Liver (tissue), 9 donors: ENCODE measurements around the gene SEMA6B. TPM values are rescaled to one million over a fixed set of nuclear protein-coding genes. Genes with fewer than 3 reads are reported as not detected.

Experiments
- DNase-seq: peaks from one replicate; pipeline ENCODE4 v3.0.0-alpha.2; 2017; ENCODE audit warnings: low spot score
- H3K27ac ChIP-seq, 2 donors: one replicate each; pipeline ENCODE4 v1.7.0; 2013; ENCODE audit warnings: inconsistent platforms in 2 of 2, low read length in 2 of 2, control low read depth in 1 of 2, low read depth in 1 of 2, mild to moderate bottlenecking in 1 of 2
- H3K27me3 ChIP-seq, 4 donors: one replicate each; pipeline versions ENCODE4 v1.6.1 to v1.7.0; 2013; ENCODE audit warnings: low read length in 3 of 4, inconsistent platforms in 1 of 4, mild to moderate bottlenecking in 1 of 4, moderate library complexity in 1 of 4; ENCODE audit not compliant: control insufficient read depth in 4 of 4, insufficient read depth in 4 of 4
- H3K36me3 ChIP-seq, 4 donors: one replicate each; pipeline versions ENCODE4 v1.6.1 to v1.7.0; 2013; ENCODE audit warnings: low read length in 3 of 4, mild to moderate bottlenecking in 3 of 4, low read depth in 1 of 4, moderate library complexity in 1 of 4; ENCODE audit not compliant: control insufficient read depth in 4 of 4, insufficient read depth in 3 of 4
- H3K4me1 ChIP-seq, 4 donors: one replicate each; pipeline versions ENCODE4 v1.6.1 to v1.7.0; 2013; ENCODE audit warnings: low read length in 3 of 4, mild to moderate bottlenecking in 3 of 4, moderate library complexity in 1 of 4; ENCODE audit not compliant: control insufficient read depth in 4 of 4, insufficient read depth in 4 of 4
- H3K4me3 ChIP-seq, 3 donors: one replicate each; pipeline versions ENCODE4 v1.6.1 to v1.7.0; 2013; ENCODE audit warnings: low read length in 3 of 3, control low read depth in 1 of 3, low read depth in 1 of 3, mild to moderate bottlenecking in 1 of 3
- H3K9ac ChIP-seq, 2 donors: one replicate each; pipeline ENCODE4 v1.7.0; 2013; ENCODE audit warnings: low read length in 2 of 2, mild to moderate bottlenecking in 2 of 2, moderate library complexity in 2 of 2, control low read depth in 1 of 2, low read depth in 1 of 2
- H3K9me3 ChIP-seq, 4 donors: one replicate each; pipeline versions ENCODE4 v1.6.1 to v1.7.0; 2013; ENCODE audit warnings: low read length in 3 of 4; ENCODE audit not compliant: control insufficient read depth in 4 of 4
- CTCF ChIP-seq: fragments of 150-350 bp; IDR thresholded peaks from 2 replicates; pipeline ENCODE4 v1.5.1; 2017; ENCODE audit warnings: improper control_type of control experiment, low read depth, low read length; ENCODE audit not compliant: missing input control
- FOXA1 ChIP-seq: IDR thresholded peaks from 2 replicates; pipeline ENCODE4 v1.6.1; 2016; ENCODE audit warnings: antibody characterized with exemption
- FOXA2 ChIP-seq: IDR thresholded peaks from 2 replicates; pipeline ENCODE4 v1.6.1; 2016; ENCODE audit warnings: antibody characterized with exemption
- HNF4G ChIP-seq: IDR thresholded peaks from 2 replicates; pipeline ENCODE4 v1.6.1; 2016; ENCODE audit warnings: antibody characterized with exemption
- JUND ChIP-seq, 2 donors: IDR thresholded peaks; 2 replicates each; pipeline ENCODE4 v1.6.1; 2016; ENCODE audit warnings: antibody characterized with exemption in 2 of 2
- MAX ChIP-seq: IDR thresholded peaks from 2 replicates; pipeline ENCODE4 v1.6.1; 2016; ENCODE audit warnings: antibody characterized with exemption
- NR2F2 ChIP-seq: IDR thresholded peaks from 2 replicates; pipeline ENCODE4 v1.6.1; 2016; ENCODE audit warnings: antibody characterized with exemption
- RAD21 ChIP-seq, 2 donors: IDR thresholded peaks; 2 replicates each; pipeline ENCODE4 v1.6.1; 2016; ENCODE audit warnings: antibody characterized with exemption in 2 of 2, mild to moderate bottlenecking in 2 of 2
- RXRA ChIP-seq, 2 donors: IDR thresholded peaks; 2 replicates each; pipeline ENCODE4 v1.6.1; 2017 to 2018; ENCODE audit warnings: antibody characterized with exemption in 2 of 2, mild to moderate bottlenecking in 1 of 2
- SP1 ChIP-seq: IDR thresholded peaks from 2 replicates; pipeline ENCODE4 v1.6.1; 2018; ENCODE audit warnings: antibody characterized with exemption, mild to moderate bottlenecking
- TAF1 ChIP-seq: conservative IDR thresholded peaks from 2 replicates; pipeline ENCODE4 v1.6.1; 2016; ENCODE audit warnings: antibody characterized with exemption, mild to moderate bottlenecking
- YY1 ChIP-seq: IDR thresholded peaks from 2 replicates; pipeline ENCODE4 v1.6.1; 2016; ENCODE audit warnings: antibody characterized with exemption, mild to moderate bottlenecking
- WGBS: extraction: QIAGEN DNeasy Blood & Tissue Kit; methylation state at CpG from one replicate; pipeline ENCODE4 v1.1.7; 2013; 5-methylcytosine and 5-hydroxymethylcytosine counted together
- polyA plus RNA-seq, 2 donors: library from polyadenylated mRNA; stranded (reverse) in 1 of 2; unstranded in 1 of 2; fragments of 200-250 nt in 1 of 2; fragments of >200 nt in 1 of 2; fragmentation: Nextera tagmentation in 1 of 2; extraction: Ambion mirVana in 1 of 2; gene quantifications; one replicate each; pipeline versions ENCODE4 v1.2.1 to v1.2.3, GENCODE V29; 2013 to 2015
- total RNA-seq, 2 donors: library from RNA; depleted of rRNA; stranded (reverse); fragments of >200 nt; gene quantifications; one replicate each; pipeline ENCODE4 v1.2.3, GENCODE V29; 2014
- TF ChIP-seq, protein P1 (sequence below): IDR thresholded peaks from 2 replicates; pipeline ENCODE4 v1.6.1; 2016; ENCODE audit warnings: antibody characterized with exemption, mild to moderate bottlenecking
- TF ChIP-seq, protein P2 (sequence below): IDR thresholded peaks from 2 replicates; pipeline ENCODE4 v1.6.1; 2016; ENCODE audit warnings: antibody characterized with exemption
- TF ChIP-seq, protein P3 (sequence below): IDR thresholded peaks from 2 replicates; pipeline ENCODE4 v1.6.1; 2016; ENCODE audit warnings: antibody characterized with exemption
- donor health status: healthy.
- donor health status: healthy.
- donor health status: healthy.
- donor health status: healthy.
- donor health status: healthy.

SEMA6B gene, protein sequence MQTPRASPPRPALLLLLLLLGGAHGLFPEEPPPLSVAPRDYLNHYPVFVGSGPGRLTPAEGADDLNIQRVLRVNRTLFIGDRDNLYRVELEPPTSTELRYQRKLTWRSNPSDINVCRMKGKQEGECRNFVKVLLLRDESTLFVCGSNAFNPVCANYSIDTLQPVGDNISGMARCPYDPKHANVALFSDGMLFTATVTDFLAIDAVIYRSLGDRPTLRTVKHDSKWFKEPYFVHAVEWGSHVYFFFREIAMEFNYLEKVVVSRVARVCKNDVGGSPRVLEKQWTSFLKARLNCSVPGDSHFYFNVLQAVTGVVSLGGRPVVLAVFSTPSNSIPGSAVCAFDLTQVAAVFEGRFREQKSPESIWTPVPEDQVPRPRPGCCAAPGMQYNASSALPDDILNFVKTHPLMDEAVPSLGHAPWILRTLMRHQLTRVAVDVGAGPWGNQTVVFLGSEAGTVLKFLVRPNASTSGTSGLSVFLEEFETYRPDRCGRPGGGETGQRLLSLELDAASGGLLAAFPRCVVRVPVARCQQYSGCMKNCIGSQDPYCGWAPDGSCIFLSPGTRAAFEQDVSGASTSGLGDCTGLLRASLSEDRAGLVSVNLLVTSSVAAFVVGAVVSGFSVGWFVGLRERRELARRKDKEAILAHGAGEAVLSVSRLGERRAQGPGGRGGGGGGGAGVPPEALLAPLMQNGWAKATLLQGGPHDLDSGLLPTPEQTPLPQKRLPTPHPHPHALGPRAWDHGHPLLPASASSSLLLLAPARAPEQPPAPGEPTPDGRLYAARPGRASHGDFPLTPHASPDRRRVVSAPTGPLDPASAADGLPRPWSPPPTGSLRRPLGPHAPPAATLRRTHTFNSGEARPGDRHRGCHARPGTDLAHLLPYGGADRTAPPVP
- total RNA-seq = 1 to 10 TPM; 2.8 to 3.1 TPM
- polyA plus RNA-seq = 1 to 10 TPM in 1 of 2 donors, under 1 TPM in 1; 0.58 to 3.2 TPM

DNA sequence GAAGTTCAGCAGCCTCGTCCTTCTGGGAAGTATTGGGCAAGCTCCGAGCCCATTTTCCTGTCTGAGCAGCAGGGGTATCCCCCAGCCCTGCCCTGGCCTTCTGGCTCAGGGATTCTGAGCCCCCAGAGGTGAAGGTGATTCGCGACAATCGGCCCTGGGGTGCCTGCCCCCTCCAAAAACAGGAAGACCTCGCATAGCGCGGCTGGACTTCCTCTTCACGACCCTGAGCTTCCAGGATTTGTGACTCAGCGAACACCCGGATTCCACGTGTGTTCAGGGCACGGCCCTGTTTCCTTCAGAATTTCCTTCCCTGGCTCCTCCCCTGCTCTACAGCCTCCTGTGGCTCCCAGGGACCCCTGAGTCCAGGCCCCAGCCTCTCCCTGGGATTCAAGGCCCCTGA is at the start of gene SEMA6B:
Gene SEMA6B, minus strand, starts transcription at position 116 of the 400 bp plus-strand sequence. CDS start 1,227 bp downstream, outside the sequence.
- DNase-seq = no peak
- 65% methylated on average over 13 of the region's 13 CpGs for WGBS
- H3K4me3 ChIP-seq = peak within 1 kb of the TSS; percentile 10 to 41 (median 33)
- H3K27me3 ChIP-seq = no peaks in the 10 kb centered on the region
- no peak for TF ChIP-seq TAF1
- TF ChIP-seq RAD21 (IDR thresholded peaks at IDR 0.05) = no peak
- TF ChIP-seq, protein P1, sequence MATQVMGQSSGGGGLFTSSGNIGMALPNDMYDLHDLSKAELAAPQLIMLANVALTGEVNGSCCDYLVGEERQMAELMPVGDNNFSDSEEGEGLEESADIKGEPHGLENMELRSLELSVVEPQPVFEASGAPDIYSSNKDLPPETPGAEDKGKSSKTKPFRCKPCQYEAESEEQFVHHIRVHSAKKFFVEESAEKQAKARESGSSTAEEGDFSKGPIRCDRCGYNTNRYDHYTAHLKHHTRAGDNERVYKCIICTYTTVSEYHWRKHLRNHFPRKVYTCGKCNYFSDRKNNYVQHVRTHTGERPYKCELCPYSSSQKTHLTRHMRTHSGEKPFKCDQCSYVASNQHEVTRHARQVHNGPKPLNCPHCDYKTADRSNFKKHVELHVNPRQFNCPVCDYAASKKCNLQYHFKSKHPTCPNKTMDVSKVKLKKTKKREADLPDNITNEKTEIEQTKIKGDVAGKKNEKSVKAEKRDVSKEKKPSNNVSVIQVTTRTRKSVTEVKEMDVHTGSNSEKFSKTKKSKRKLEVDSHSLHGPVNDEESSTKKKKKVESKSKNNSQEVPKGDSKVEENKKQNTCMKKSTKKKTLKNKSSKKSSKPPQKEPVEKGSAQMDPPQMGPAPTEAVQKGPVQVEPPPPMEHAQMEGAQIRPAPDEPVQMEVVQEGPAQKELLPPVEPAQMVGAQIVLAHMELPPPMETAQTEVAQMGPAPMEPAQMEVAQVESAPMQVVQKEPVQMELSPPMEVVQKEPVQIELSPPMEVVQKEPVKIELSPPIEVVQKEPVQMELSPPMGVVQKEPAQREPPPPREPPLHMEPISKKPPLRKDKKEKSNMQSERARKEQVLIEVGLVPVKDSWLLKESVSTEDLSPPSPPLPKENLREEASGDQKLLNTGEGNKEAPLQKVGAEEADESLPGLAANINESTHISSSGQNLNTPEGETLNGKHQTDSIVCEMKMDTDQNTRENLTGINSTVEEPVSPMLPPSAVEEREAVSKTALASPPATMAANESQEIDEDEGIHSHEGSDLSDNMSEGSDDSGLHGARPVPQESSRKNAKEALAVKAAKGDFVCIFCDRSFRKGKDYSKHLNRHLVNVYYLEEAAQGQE = no peak
- TF ChIP-seq RXRA (IDR thresholded peaks at IDR 0.05) = no peak
- peak; percentile 23 for TF ChIP-seq SP1
- TF ChIP-seq FOXA2 = no peak
- peak; percentile 96 for TF ChIP-seq NR2F2
- peak within 1 kb of the TSS; percentile 50 to 72 for H3K27ac ChIP-seq
- peaks cover 0 to 7% (median 3%) of the 10 kb centered on the region in 4 donors for H3K4me1 ChIP-seq
- H3K36me3 ChIP-seq = no peaks in the 10 kb centered on the region
- peak within 1 kb of the TSS in 1 of 2 donors; percentile 51 for H3K9ac ChIP-seq
- no peaks in the 10 kb centered on the region for H3K9me3 ChIP-seq

GRCh38 chr19:4606921-4607678 is 47.6 kb upstream of the SEMA6B start:
- Histone ChIP-seq H3K4me1 (peaks cover 2 to 8% (median 6%) of the 10 kb centered on the region in 4 donors), H3K9me3 (no peaks in the 10 kb centered on the region), H3K4me3 (no peak overlapping the region), H3K27me3 (no peaks in the 10 kb centered on the region), H3K27ac (peak overlapping the region in 1 of 2 donors; percentile 28), H3K9ac (peak overlapping the region in 1 of 2 donors; percentile 13), H3K36me3 (no peaks in the 10 kb centered on the region)
- no peak for DNase-seq
- 16% methylated on average over 35 of the region's 35 CpGs for WGBS
- no peak for TF ChIP-seq MAX
- TF ChIP-seq CTCF = no peak
- peak; percentile 37 for TF ChIP-seq SP1
- TF ChIP-seq, protein P1 = no peak
- no peak for TF ChIP-seq HNF4G
- no peak for TF ChIP-seq TAF1
- no peak for TF ChIP-seq NR2F2
- no peak for TF ChIP-seq JUND (IDR thresholded peaks at IDR 0.05)
- TF ChIP-seq, protein P2, sequence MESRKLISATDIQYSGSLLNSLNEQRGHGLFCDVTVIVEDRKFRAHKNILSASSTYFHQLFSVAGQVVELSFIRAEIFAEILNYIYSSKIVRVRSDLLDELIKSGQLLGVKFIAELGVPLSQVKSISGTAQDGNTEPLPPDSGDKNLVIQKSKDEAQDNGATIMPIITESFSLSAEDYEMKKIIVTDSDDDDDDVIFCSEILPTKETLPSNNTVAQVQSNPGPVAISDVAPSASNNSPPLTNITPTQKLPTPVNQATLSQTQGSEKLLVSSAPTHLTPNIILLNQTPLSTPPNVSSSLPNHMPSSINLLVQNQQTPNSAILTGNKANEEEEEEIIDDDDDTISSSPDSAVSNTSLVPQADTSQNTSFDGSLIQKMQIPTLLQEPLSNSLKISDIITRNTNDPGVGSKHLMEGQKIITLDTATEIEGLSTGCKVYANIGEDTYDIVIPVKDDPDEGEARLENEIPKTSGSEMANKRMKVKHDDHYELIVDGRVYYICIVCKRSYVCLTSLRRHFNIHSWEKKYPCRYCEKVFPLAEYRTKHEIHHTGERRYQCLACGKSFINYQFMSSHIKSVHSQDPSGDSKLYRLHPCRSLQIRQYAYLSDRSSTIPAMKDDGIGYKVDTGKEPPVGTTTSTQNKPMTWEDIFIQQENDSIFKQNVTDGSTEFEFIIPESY = no peak
- no peak for TF ChIP-seq YY1
- TF ChIP-seq, protein P3, sequence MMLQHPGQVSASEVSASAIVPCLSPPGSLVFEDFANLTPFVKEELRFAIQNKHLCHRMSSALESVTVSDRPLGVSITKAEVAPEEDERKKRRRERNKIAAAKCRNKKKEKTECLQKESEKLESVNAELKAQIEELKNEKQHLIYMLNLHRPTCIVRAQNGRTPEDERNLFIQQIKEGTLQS = no peak
- TF ChIP-seq RAD21 (IDR thresholded peaks at IDR 0.05) = no peak
- TF ChIP-seq FOXA2 = no peak
- TF ChIP-seq FOXA1 = no peak
- peak; percentile 40 to 65 for TF ChIP-seq RXRA (IDR thresholded peaks at IDR 0.05)
